K562 (cell line): ENCODE data around the gene PYGB. TPM values are rescaled to one million over a fixed set of nuclear protein-coding genes. Genes with fewer than 3 reads are reported as not detected.

ENCODE experiments used
- CBFA2T2 ChIP-seq: fragments of 450-650 bp; conservative IDR thresholded peaks from 2 replicates; pipeline ENCODE4 v1.6.1; 2017; ENCODE audit warnings: mild to moderate bottlenecking
- GABPB2 ChIP-seq: fragments of 250-450 bp; sonication (Bioruptor Pico); conservative IDR thresholded peaks from 2 replicates; pipeline ENCODE4 v1.5.1; 2021; ENCODE audit warnings: mild to moderate bottlenecking
- HIVEP1 ChIP-seq: fragments of 250-450 bp; sonication (Bioruptor Pico); IDR thresholded peaks from 2 replicates; pipeline ENCODE4 v1.4.0; 2020; ENCODE audit warnings: mild to moderate bottlenecking
- JUNB ChIP-seq: fragments of 450-650 bp; formaldehyde crosslinking; conservative IDR thresholded peaks from 2 replicates; pipeline ENCODE4 v1.4.0; 2020; ENCODE audit warnings: mild to moderate bottlenecking
- L3MBTL2 ChIP-seq: fragments of 450-650 bp; IDR thresholded peaks from 2 replicates; pipeline ENCODE4 v1.6.1; 2016; ENCODE audit warnings: mild to moderate bottlenecking, moderate library complexity
- MECOM ChIP-seq: fragments of 250-450 bp; sonication (Bioruptor Pico); IDR thresholded peaks from 2 replicates; pipeline ENCODE4 v1.8.0; 2022; ENCODE audit warnings: inconsistent platforms
- MYNN ChIP-seq, 2 experiments: sonication (generic); formaldehyde crosslinking in 1 of 2; IDR thresholded peaks; 2 replicates each; pipeline versions ENCODE4 v1.5.0 to v1.6.1; 2016 to 2020; ENCODE audit warnings: antibody characterized with exemption in 1 of 2, missing genetic modification reagents in 1 of 2
- NELFE ChIP-seq: IDR thresholded peaks from 2 replicates; pipeline ENCODE4 v1.6.1; 2011; ENCODE audit warnings: mild to moderate bottlenecking; ENCODE audit not compliant: insufficient read depth, insufficient read length
- RCOR1 ChIP-seq, 2 experiments: IDR thresholded peaks; 2 replicates each; pipeline ENCODE4 v1.6.1; 2012; ENCODE audit warnings: low read depth in 2 of 2, low read length in 2 of 2, borderline replicate concordance in 1 of 2, improper control_type of control experiment in 1 of 2
- SIX5 ChIP-seq, 2 experiments: IDR thresholded peaks; 2 replicates each; pipeline ENCODE4 v1.6.1; 2011; ENCODE audit warnings: low read length in 2 of 2, borderline replicate concordance in 1 of 2, low read depth in 1 of 2, mild to moderate bottlenecking in 1 of 2, moderate library complexity in 1 of 2; ENCODE audit not compliant: insufficient read depth in 1 of 2
- SP2 ChIP-seq: IDR thresholded peaks from 2 replicates; pipeline ENCODE4 v1.6.1; 2011; ENCODE audit warnings: mild to moderate bottlenecking, low read depth, low read length, moderate library complexity; ENCODE audit not compliant: poor library complexity, severe bottlenecking; ENCODE audit errors: extremely low read depth
- TCF3 ChIP-seq: sonication (generic); formaldehyde crosslinking; IDR thresholded peaks from 2 replicates; pipeline ENCODE4 v1.4.0; 2020; ENCODE audit warnings: mild to moderate bottlenecking, missing genetic modification reagents
- ZBTB1 ChIP-seq: sonication (generic); formaldehyde crosslinking; IDR thresholded peaks from 2 replicates; pipeline ENCODE4 v1.8.1; 2023; ENCODE audit warnings: missing genetic modification reagents, low read depth, mild to moderate bottlenecking, borderline replicate concordance
- ZNF212 ChIP-seq: fragments of 450-650 bp; formaldehyde crosslinking; IDR thresholded peaks from 2 replicates; pipeline ENCODE4 v1.4.0; 2020; ENCODE audit warnings: mild to moderate bottlenecking
- ZNF766 ChIP-seq: fragments of 200-800 bp; sonication (Bioruptor generic); conservative IDR thresholded peaks from 2 replicates; pipeline ENCODE4 v1.6.1; 2016; ENCODE audit warnings: missing genetic modification characterization, missing compliant biosample characterization
- polyA plus RNA-seq, 8 experiments: library from polyadenylated mRNA; depleted of rRNA in 4 of 8; stranded (reverse) in 5 of 8; unstranded in 3 of 8; fragments of >200 nt; fragmentation: Nextera tagmentation in 2 of 8; fragmentation: Illumina TruSeq in 1 of 8; extraction: Ambion mirVana in 2 of 8; extraction: Trizol in 1 of 8; gene quantifications; 2 replicates each; pipeline versions ENCODE4 v1.2.1 to v1.2.3, GENCODE V29; 2011 to 2014; ENCODE audit warnings: inconsistent platforms in 1 of 8, missing spikeins in 1 of 8
- total RNA-seq, 7 experiments: library from RNA; depleted of rRNA in 6 of 7; stranded (reverse); fragments of >200 nt in 6 of 7; fragmentation: Illumina TruSeq in 2 of 7; extraction: Trizol in 2 of 7; gene quantifications; 2 replicates each; pipeline versions ENCODE4 v1.2.1 to v1.2.3, GENCODE V29; 2011 to 2021; ENCODE audit warnings: low replicate concordance in 1 of 7
- TF ChIP-seq, protein P1 (sequence below), 2 experiments: fragments of 200-800 bp in 1 of 2; sonication (Bioruptor generic) in 1 of 2; sonication (generic) in 1 of 2; formaldehyde crosslinking in 1 of 2; IDR thresholded peaks in 1 of 2; conservative IDR thresholded peaks in 1 of 2; 2 replicates each; pipeline versions ENCODE4 v1.5.0 to v1.6.1; 2016 to 2020; ENCODE audit warnings: missing compliant biosample characterization in 1 of 2, missing genetic modification characterization in 1 of 2, missing genetic modification reagents in 1 of 2
- TF ChIP-seq, protein P2 (sequence below): fragments of 450-650 bp; IDR thresholded peaks from 2 replicates; pipeline ENCODE4 v1.6.1; 2018; ENCODE audit warnings: mild to moderate bottlenecking, low read depth; ENCODE audit not compliant: partially characterized antibody
- TF ChIP-seq, protein P3 (sequence below), 2 experiments: IDR thresholded peaks in 1 of 2; conservative IDR thresholded peaks in 1 of 2; 2 replicates each; pipeline ENCODE4 v1.6.1; 2016; ENCODE audit warnings: low read depth in 2 of 2, mild to moderate bottlenecking in 1 of 2, missing compliant biosample characterization in 1 of 2, missing genetic modification characterization in 1 of 2, moderate library complexity in 1 of 2
- TF ChIP-seq, protein P4 (sequence below): IDR thresholded peaks from 2 replicates; pipeline ENCODE4 v1.6.1; 2012; ENCODE audit warnings: low read depth, low read length, improper control_type of control experiment, borderline replicate concordance

Gene PYGB
- total and polyA plus RNA-seq, 9 of the 15 experiments (the other 6 are each of a cell fraction or from before 2014, with no cell fraction given), result 0.34 to 18.0 (median 9.8) TPM

DNA sequence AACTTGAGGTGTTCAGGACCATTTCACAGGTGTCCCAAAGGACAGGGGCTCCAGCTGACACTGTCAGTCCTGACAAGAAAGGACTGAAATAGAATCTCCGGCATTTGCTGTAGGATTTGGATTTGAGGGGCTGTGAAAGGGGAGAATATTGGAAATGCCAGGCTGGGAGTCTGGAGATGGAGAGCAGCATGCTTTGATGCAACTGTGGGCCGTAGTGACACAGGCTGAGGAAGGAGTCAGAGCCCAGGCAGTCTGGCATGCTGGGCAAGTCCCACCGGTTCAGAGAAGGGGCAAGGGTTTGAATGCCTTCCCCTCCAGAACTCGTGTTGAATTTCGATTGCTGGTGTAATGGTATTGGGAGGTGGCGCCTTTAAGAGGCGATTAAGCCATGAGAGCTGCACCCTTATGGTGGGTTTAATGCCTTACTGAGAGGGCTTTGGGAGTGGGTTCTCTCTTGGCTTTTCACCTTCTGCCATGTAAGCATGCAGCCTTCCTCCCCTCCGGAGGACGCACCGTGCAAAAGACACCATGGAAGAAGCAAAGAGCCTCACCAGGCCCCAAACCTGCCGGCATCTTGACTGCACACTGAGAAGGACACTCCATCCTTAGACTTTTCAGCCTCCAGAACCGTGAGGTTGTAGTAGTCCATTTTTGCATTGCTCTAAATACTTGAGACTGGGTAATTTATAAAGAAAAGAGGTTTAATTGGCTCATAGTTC, 9.4 kb upstream of the PYGB start (continued):
- TF ChIP-seq HIVEP1 (CRISPR knock-in tag) (no peak), MYNN (IDR thresholded peaks at IDR 0.05) (no peak), MYNN (CRISPR knock-in tag; IDR thresholded peaks at IDR 0.05) (no peak), GABPB2 (CRISPR knock-in tag) (no peak), MECOM (CRISPR knock-in tag) (no peak), CBFA2T2 (no peak), JUNB (CRISPR knock-in tag) (no peak), RCOR1 (IDR thresholded peaks at IDR 0.05; ENCODE audit: borderline replicate concordance in 1 of 2, low read depth in 2 of 2, low read length in 2 of 2) (no peak), L3MBTL2 (no peak), TCF3 (no peak), ZNF766 (peak; percentile 13; the same call in 1 of the 2 replicates), NELFE (no peak), ZBTB1 (CRISPR knock-in tag) (no peak), SIX5 (IDR thresholded peaks at IDR 0.05; ENCODE audit: borderline replicate concordance in 1 of 2, insufficient read depth in 1 of 2, low read depth in 1 of 2, low read length in 2 of 2) (no peak), ZNF212 (CRISPR knock-in tag) (no peak), SP2 (no peak)
- TF ChIP-seq, protein P1, sequence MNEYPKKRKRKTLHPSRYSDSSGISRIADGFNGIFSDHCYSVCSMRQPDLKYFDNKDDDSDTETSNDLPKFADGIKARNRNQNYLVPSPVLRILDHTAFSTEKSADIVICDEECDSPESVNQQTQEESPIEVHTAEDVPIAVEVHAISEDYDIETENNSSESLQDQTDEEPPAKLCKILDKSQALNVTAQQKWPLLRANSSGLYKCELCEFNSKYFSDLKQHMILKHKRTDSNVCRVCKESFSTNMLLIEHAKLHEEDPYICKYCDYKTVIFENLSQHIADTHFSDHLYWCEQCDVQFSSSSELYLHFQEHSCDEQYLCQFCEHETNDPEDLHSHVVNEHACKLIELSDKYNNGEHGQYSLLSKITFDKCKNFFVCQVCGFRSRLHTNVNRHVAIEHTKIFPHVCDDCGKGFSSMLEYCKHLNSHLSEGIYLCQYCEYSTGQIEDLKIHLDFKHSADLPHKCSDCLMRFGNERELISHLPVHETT (CRISPR knock-in tag; conservative IDR thresholded peaks at IDR 0.05 in 1 of 2, IDR thresholded peaks at IDR 0.05 in 1 of 2), result no peak
- TF ChIP-seq, protein P2, sequence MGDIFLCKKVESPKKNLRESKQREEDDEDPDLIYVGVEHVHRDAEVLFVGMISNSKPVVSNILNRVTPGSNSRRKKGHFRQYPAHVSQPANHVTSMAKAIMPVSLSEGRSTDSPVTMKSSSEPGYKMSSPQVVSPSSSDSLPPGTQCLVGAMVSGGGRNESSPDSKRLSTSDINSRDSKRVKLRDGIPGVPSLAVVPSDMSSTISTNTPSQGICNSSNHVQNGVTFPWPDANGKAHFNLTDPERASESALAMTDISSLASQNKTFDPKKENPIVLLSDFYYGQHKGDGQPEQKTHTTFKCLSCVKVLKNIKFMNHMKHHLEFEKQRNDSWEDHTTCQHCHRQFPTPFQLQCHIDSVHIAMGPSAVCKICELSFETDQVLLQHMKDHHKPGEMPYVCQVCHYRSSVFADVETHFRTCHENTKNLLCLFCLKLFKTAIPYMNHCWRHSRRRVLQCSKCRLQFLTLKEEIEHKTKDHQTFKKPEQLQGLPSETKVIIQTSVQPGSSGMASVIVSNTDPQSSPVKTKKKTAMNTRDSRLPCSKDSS, result no peak
- TF ChIP-seq, protein P3, sequence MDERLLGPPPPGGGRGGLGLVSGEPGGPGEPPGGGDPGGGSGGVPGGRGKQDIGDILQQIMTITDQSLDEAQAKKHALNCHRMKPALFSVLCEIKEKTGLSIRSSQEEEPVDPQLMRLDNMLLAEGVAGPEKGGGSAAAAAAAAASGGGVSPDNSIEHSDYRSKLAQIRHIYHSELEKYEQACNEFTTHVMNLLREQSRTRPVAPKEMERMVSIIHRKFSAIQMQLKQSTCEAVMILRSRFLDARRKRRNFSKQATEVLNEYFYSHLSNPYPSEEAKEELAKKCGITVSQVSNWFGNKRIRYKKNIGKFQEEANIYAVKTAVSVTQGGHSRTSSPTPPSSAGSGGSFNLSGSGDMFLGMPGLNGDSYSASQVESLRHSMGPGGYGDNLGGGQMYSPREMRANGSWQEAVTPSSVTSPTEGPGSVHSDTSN (CRISPR knock-in tag; IDR thresholded peaks at IDR 0.05; ENCODE audit: low read depth), result no peak
- TF ChIP-seq, protein P3 (tag; conservative IDR thresholded peaks at IDR 0.05; ENCODE audit: low read depth), result no peak
- TF ChIP-seq, protein P4, sequence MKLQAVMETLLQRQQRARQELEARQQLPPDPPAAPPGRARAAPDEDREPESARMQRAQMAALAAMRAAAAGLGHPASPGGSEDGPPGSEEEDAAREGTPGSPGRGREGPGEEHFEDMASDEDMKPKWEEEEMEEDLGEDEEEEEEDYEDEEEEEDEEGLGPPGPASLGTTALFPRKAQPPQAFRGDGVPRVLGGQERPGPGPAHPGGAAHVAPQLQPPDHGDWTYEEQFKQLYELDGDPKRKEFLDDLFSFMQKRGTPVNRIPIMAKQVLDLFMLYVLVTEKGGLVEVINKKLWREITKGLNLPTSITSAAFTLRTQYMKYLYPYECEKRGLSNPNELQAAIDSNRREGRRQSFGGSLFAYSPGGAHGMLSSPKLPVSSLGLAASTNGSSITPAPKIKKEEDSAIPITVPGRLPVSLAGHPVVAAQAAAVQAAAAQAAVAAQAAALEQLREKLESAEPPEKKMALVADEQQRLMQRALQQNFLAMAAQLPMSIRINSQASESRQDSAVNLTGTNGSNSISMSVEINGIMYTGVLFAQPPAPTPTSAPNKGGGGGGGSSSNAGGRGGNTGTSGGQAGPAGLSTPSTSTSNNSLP, result no peak
